Measurements from ENCODE around the gene EIF2AK3.
A peak's percentile ranks its signal among the peaks of the same experiment; 100 is the strongest.
"Not testable (repeated sequence)": the region's sequence is repeated elsewhere in the genome, so short reads cannot be mapped to it uniquely, and the experiment has no call there.

EIF2AK3 gene

GRCh38 chr2:88626171-88627054 lies 851 bp downstream of the EIF2AK3 start:
- peak overlapping the region; percentile 86 for H3K4me3 ChIP-seq (replicated peaks; ENCODE audit: low read depth, low read length)
- TF ChIP-seq CTCF (IDR thresholded peaks at IDR 0.05; ENCODE audit: low read length, missing control alignments): no peak
- DNase-seq (ENCODE audit: low read depth): no peak

GRCh38 chr2:88624477-88624876 lies 2.8 kb downstream of the EIF2AK3 start:
- DNase-seq (ENCODE audit: low read depth): no peak
- peak overlapping the region; percentile 4 for H3K4me3 ChIP-seq (replicated peaks; ENCODE audit: low read depth, low read length)
- no peak for TF ChIP-seq CTCF (IDR thresholded peaks at IDR 0.05; ENCODE audit: low read length, missing control alignments)

GRCh38 chr2:88623831-88624465 lies 3.3 kb downstream of the EIF2AK3 start:
- H3K4me3 ChIP-seq (replicated peaks; ENCODE audit: low read depth, low read length); DNase-seq (ENCODE audit: low read depth): not testable (repeated sequence)

- DNase-seq (ENCODE audit: low read depth): no peak
- no peak for TF ChIP-seq CTCF (IDR thresholded peaks at IDR 0.05; ENCODE audit: low read length, missing control alignments)
- H3K4me3 ChIP-seq (replicated peaks; ENCODE audit: low read depth, low read length): no peak overlapping the region
Observed at GRCh38 chr2:88622307-88622706, 5.0 kb downstream of the EIF2AK3 start.

GRCh38 chr2:88621432-88621831 lies 5.8 kb downstream of the EIF2AK3 start:
- no peak for DNase-seq (ENCODE audit: low read depth)
- H3K4me3 ChIP-seq (replicated peaks; ENCODE audit: low read depth, low read length): no peak overlapping the region
- TF ChIP-seq CTCF (IDR thresholded peaks at IDR 0.05; ENCODE audit: low read length, missing control alignments): no peak

- no peak for DNase-seq (ENCODE audit: low read depth)
- H3K4me3 ChIP-seq (replicated peaks; ENCODE audit: low read depth, low read length): no peak overlapping the region
- no peak for TF ChIP-seq CTCF (IDR thresholded peaks at IDR 0.05; ENCODE audit: low read length, missing control alignments)
Observed at GRCh38 chr2:88620015-88620414, 7.2 kb downstream of the EIF2AK3 start.

GRCh38 chr2:88615822-88616221 lies 11.4 kb downstream of the EIF2AK3 start:
- no peak for TF ChIP-seq CTCF (IDR thresholded peaks at IDR 0.05; ENCODE audit: low read length, missing control alignments)
- no peak overlapping the region for H3K4me3 ChIP-seq (replicated peaks; ENCODE audit: low read depth, low read length)
- no peak for DNase-seq (ENCODE audit: low read depth)

All from fibroblast of pulmonary artery (primary cell).